Neuron (in vitro differentiated cells): ENCODE results near the gene PIANP.
A peak's percentile ranks its signal among the peaks of the same experiment; 100 is the strongest.
"Not testable (repeated sequence)": the region's sequence is repeated elsewhere in the genome, so short reads cannot be mapped to it uniquely, and the experiment has no call there.

Experiments
- H2AFZ ChIP-seq: one replicate; pipeline ENCODE4 v1.6.1; 2013; ENCODE audit warnings: low read depth, mild to moderate bottlenecking, inconsistent platforms, low read length, moderate library complexity
- H3K27me3 ChIP-seq: one replicate; pipeline ENCODE4 v1.6.1; 2013; ENCODE audit warnings: low read length; ENCODE audit not compliant: insufficient read depth
- H3K36me3 ChIP-seq: one replicate; pipeline ENCODE4 v1.6.1; 2013; ENCODE audit warnings: low read length; ENCODE audit not compliant: insufficient read depth
- H3K4me1 ChIP-seq: one replicate; pipeline ENCODE4 v1.6.1; 2013; ENCODE audit warnings: low read length; ENCODE audit not compliant: insufficient read depth
- H3K4me3 ChIP-seq: 2 replicates; pipeline ENCODE4 v1.5.1; 2013; ENCODE audit warnings: mild to moderate bottlenecking, low read length, moderate library complexity
- H3K9me3 ChIP-seq: one replicate; pipeline ENCODE4 v1.6.1; 2013; ENCODE audit warnings: low read length

PIANP gene

GRCh38 chr12:6725350-6725749 lies 24.7 kb upstream of the PIANP start:
- Histone ChIP-seq H3K9me3 (no peaks in the 10 kb centered on the region), H2AFZ (no peak overlapping the region), H3K4me1 (peaks cover 9% of the 10 kb centered on the region), H3K4me3 (no peak overlapping the region), H3K36me3 (peaks cover 33% of the 10 kb centered on the region), H3K27me3 (no peaks in the 10 kb centered on the region)

GRCh38 chr12:6724409-6724797 lies 23.8 kb upstream of the PIANP start:
- Histone ChIP-seq H3K4me3 (peak overlapping the region; percentile 83), H3K4me1 (peaks cover 9% of the 10 kb centered on the region), H3K27me3 (no peaks in the 10 kb centered on the region), H3K36me3 (peaks cover 23% of the 10 kb centered on the region), H2AFZ (peak overlapping the region; percentile 88), H3K9me3 (no peaks in the 10 kb centered on the region)

GRCh38 chr12:6723607-6724408 lies 23.2 kb upstream of the PIANP start, which contains the start of gene COPS7A:
COPS7A (plus strand) TSS chr12:6724046; CDS start chr12:6724657, 611 bp downstream.
- Histone ChIP-seq H3K9me3 (no peaks in the 10 kb centered on the region), H2AFZ (peak within 1 kb of the TSS; percentile 88), H3K36me3 (peaks cover 17% of the 10 kb centered on the region), H3K4me1 (peaks cover 9% of the 10 kb centered on the region), H3K27me3 (no peaks in the 10 kb centered on the region), H3K4me3 (peak within 1 kb of the TSS; percentile 83)

- no peak overlapping the region for H2AFZ ChIP-seq
- no peaks in the 10 kb centered on the region for H3K27me3 ChIP-seq
- no peaks in the 10 kb centered on the region for H3K9me3 ChIP-seq
- H3K4me3 ChIP-seq = peak overlapping the region; percentile 83
- H3K4me1 ChIP-seq = peaks cover 9% of the 10 kb centered on the region
- H3K36me3 ChIP-seq = peaks cover 9% of the 10 kb centered on the region
These were observed 22.2 kb upstream of the PIANP start for GRCh38 chr12:6722863-6723262.

DNA sequence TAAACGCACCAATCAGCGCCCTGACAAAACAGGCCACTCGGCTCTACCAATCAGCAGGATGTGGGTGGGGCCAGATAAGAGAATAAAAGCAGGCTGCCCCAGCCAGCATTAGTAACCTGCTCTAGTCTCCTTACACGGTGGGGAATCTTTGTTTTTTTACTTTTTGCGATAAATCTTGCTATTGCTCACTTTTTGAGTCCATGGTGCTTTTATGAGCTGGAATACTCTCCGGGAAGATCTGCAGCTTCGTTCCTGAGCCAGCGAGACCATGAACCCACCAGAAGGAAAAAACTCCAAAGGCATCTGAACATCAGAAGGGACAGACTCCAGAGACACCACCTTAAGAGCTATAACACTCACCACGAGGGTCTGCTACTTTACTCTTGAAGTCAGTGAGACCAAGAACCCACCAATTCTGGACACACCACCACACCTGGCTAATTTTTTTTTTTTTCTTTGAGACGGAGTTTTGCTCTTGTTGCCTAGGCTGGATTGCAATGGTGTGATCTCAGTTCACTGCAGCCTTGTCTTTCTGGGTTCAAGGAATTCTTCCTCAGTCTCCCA lies 16.3 kb upstream of the PIANP start:
- H3K4me3 ChIP-seq = no peak overlapping the region
- no peaks in the 10 kb centered on the region for H3K4me1 ChIP-seq
- no peaks in the 10 kb centered on the region for H3K27me3 ChIP-seq
- no peak overlapping the region for H2AFZ ChIP-seq
- no peaks in the 10 kb centered on the region for H3K36me3 ChIP-seq
- no peaks in the 10 kb centered on the region for H3K9me3 ChIP-seq

DNA sequence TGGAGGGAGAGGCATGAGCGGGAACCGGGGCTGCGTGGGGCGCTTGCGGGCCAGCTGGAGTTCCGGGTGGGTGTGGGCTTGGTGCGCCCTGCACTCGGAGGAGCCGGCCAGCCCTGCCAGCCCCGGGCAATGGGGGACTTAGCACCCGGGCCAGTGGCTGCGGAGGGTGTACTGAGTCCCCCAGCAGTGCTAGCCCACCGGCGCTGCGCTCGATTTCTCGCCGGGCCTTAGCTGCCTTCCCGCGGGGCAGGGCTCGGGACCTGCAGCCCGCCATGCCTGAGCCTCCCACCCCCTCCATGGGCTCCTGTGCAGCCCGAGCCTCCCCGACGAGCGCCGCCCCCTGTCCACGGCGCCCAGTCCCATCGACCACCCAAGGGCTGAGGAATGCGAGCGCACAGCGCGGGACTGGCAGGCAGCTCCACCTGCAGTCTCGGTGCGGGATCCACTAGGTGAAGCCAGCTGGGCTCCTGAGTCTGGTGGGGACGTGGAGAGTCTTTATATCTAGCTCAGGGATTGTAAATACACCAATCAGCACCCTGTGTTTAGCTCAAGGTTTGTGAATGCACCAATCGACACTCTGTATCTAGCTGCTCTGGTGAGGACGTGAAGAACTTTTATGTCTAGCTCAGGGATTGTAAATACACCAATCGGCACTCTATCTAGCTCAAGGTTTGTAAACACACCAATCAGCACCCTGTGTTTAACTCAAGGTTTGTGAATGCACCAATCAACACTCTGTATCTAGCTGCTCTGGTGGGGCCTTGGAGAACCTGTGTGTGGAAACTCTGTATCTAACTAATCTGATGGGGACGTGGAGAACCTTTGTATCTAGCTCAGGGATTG lies 15.6 kb upstream of the PIANP start:
- not testable (repeated sequence) for H3K4me3 ChIP-seq, H3K36me3 ChIP-seq, H3K27me3 ChIP-seq, H3K4me1 ChIP-seq, H2AFZ ChIP-seq, H3K9me3 ChIP-seq

- no peak overlapping the region for H3K4me3 ChIP-seq
- no peaks in the 10 kb centered on the region for H3K36me3 ChIP-seq
- H3K9me3 ChIP-seq = no peaks in the 10 kb centered on the region
- no peaks in the 10 kb centered on the region for H3K4me1 ChIP-seq
- no peak overlapping the region for H2AFZ ChIP-seq
- no peaks in the 10 kb centered on the region for H3K27me3 ChIP-seq
These were observed 8.4 kb upstream of the PIANP start for GRCh38 chr12:6708960-6709394.

DNA sequence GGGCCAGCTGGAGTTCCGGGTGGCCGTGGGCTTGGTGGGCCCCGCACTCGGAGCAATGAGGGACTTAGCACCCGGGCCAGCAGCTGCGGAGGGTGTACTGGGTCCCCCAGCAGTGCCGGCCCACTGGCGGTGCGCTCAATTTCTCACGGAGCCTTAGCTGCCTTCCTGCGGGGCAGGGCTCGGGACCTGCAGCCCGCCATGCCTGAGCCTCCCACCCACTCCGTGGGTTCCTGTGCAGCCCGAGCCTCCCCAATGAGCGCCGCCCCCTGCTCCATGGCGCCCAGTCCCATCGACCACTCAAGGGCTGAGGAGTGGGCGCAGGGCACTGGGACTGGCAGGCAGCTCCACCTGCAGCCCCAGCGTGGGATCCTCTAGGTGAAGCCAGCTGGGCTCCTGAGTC lies 7.7 kb upstream of the PIANP start:
- H3K4me1 ChIP-seq, H3K9me3 ChIP-seq, H2AFZ ChIP-seq, H3K27me3 ChIP-seq, H3K4me3 ChIP-seq, H3K36me3 ChIP-seq: not testable (repeated sequence)

DNA sequence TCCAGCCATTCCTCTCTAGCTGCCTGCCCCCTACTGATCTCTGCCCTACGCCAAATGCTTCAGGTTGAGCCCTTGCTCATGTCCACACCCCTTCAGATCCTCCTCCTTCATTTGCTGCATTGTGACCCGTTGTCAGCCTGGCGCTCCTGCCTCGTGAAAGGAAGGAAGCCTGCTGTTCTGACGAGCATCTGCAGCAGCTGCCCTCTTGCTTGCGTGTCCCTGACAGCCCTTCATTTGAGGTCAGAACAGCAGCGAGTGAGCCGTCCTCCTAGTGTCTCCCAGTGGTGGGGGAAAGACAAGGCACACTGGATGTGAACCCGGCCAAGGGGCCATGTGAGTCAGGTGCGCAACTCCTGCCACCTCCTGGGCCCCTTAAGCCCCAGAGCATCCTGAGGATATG lies 3.0 kb upstream of the PIANP start:
- Histone ChIP-seq H2AFZ (no peak overlapping the region), H3K4me1 (peaks cover 11% of the 10 kb centered on the region), H3K27me3 (peaks cover 7% of the 10 kb centered on the region), H3K4me3 (no peak overlapping the region), H3K36me3 (no peaks in the 10 kb centered on the region), H3K9me3 (no peaks in the 10 kb centered on the region)

DNA sequence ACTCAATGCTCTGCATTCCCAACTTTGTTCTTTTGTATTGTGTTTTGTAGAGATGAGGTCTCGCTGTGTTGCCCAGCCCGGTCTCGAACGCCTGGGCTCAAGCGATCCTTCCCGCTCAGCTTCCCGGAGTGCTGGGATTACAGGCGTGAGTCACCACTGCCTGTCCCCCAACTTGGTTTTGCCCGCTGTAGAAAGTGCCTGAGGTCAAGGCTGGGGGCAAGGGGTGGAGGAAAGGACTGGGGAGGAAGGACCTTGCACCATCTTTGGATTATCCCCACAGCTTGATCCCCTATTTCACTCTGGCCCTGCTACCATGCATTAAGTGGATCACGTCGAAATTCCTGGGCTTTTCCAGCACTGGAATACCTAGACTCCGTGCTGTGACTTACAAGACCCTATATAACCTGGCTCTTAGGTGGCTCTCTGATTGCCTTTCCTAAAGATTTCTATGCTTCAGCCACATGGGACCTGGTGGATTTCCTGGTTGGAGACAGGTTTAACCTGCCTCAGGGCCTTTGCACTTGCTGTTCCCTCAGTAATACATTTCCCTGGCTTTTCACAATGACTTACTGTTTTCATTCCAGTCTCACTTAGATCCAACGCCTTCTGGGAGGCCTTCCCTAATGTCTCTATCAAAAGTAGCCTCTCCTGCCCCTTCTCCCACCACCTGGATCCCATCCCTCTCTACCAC lies 608 bp upstream of the PIANP start:
- Histone ChIP-seq H2AFZ (peak overlapping the region; percentile 1), H3K9me3 (no peaks in the 10 kb centered on the region), H3K27me3 (peaks cover 7% of the 10 kb centered on the region), H3K4me3 (peak overlapping the region; percentile 70), H3K4me1 (peaks cover 11% of the 10 kb centered on the region), H3K36me3 (no peaks in the 10 kb centered on the region)

GRCh38 chr12:6699989-6700645 lies 498 bp downstream of the PIANP start:
- no peaks in the 10 kb centered on the region for H3K9me3 ChIP-seq
- H3K4me3 ChIP-seq = peak overlapping the region; percentile 70
- H3K4me1 ChIP-seq = peaks cover 11% of the 10 kb centered on the region
- peaks cover 7% of the 10 kb centered on the region for H3K27me3 ChIP-seq
- no peaks in the 10 kb centered on the region for H3K36me3 ChIP-seq
- peak overlapping the region; percentile 71 for H2AFZ ChIP-seq

GRCh38 chr12:6699259-6699988 lies 1.2 kb downstream of the PIANP start:
- Histone ChIP-seq H2AFZ (peak overlapping the region; percentile 71), H3K9me3 (no peaks in the 10 kb centered on the region), H3K27me3 (peaks cover 7% of the 10 kb centered on the region), H3K4me1 (peaks cover 11% of the 10 kb centered on the region), H3K4me3 (peak overlapping the region; percentile 70), H3K36me3 (peaks cover under 1% of the 10 kb centered on the region)
